Muscle of leg (tissue), 11 donors: Measurements from ENCODE around the gene SPRR1B. TPM values are rescaled to one million over a fixed set of nuclear protein-coding genes. Genes with fewer than 3 reads are reported as not detected.
"Not testable (repeated sequence)": the region's sequence is repeated elsewhere in the genome, so short reads cannot be mapped to it uniquely, and the experiment has no call there.

ENCODE experiments used
- DNase-seq: peaks from one replicate; pipeline ENCODE4 v3.0.0; 2013
- H3K27ac ChIP-seq: one replicate; pipeline ENCODE4 v1.5.1; 2013; ENCODE audit warnings: mild to moderate bottlenecking, low read length, control low read depth
- H3K27me3 ChIP-seq: one replicate; pipeline ENCODE4 v1.6.1; 2013; ENCODE audit warnings: low read length; ENCODE audit not compliant: control insufficient read depth, insufficient read depth
- H3K36me3 ChIP-seq: one replicate; pipeline ENCODE4 v1.6.1; 2013; ENCODE audit warnings: low read length; ENCODE audit not compliant: control insufficient read depth, insufficient read depth
- H3K4me1 ChIP-seq: one replicate; pipeline ENCODE4 v1.6.1; 2013; ENCODE audit warnings: low read length; ENCODE audit not compliant: control insufficient read depth, insufficient read depth
- H3K4me3 ChIP-seq: one replicate; pipeline ENCODE4 v1.5.1; 2013; ENCODE audit warnings: low read length, control low read depth
- H3K9me3 ChIP-seq: replicated peaks from 2 replicates; pipeline ENCODE4 v1.6.1; 2013; ENCODE audit warnings: low read depth, low read length; ENCODE audit not compliant: control insufficient read depth
- WGBS: methylation state at CpG from one replicate; pipeline ENCODE4 v1.1.5; 2013; ENCODE audit warnings: missing lambda C conversion rate; ENCODE audit not compliant: insufficient coverage; 5-methylcytosine and 5-hydroxymethylcytosine counted together
- polyA plus RNA-seq, 8 donors: library from polyadenylated mRNA; unstranded; fragments of 120-200 nt; gene quantifications; one replicate each; pipeline versions ENCODE4 v1.2.1 to v1.2.3, GENCODE V29; 2013; ENCODE audit warnings: inconsistent platforms in 1 of 8, low replicate concordance in 1 of 8; ENCODE audit not compliant: insufficient read length in 8 of 8, insufficient read depth in 1 of 8
- total RNA-seq: library from RNA; stranded (reverse); fragments of 120-200 nt; gene quantifications from one replicate; pipeline ENCODE4 v1.2.4, GENCODE V29; 2013

Gene SPRR1B
- total and polyA plus RNA-seq, 9 donors = 0.73 to 2.8 TPM; not detected in 7

GRCh38 chr1:153032677-153033308, 1.8 kb downstream of the SPRR1B start:
- H3K4me1 ChIP-seq = no peaks in the 10 kb centered on the region
- H3K27ac ChIP-seq = no peak overlapping the region
- H3K4me3 ChIP-seq = no peak overlapping the region
- no peaks in the 10 kb centered on the region for H3K36me3 ChIP-seq
- DNase-seq = no peak
- H3K27me3 ChIP-seq = no peaks in the 10 kb centered on the region
- H3K9me3 ChIP-seq = no peaks in the 10 kb centered on the region
- no CpG with 5 or more reads among the region's 3 CpGs for WGBS

- H3K27me3 ChIP-seq = no peaks in the 10 kb centered on the region
- H3K4me3 ChIP-seq = no peak overlapping the region
- no CpG with 5 or more reads among the region's 1 CpG for WGBS
- H3K9me3 ChIP-seq = no peaks in the 10 kb centered on the region
- no peaks in the 10 kb centered on the region for H3K4me1 ChIP-seq
- DNase-seq = no peak
- no peaks in the 10 kb centered on the region for H3K36me3 ChIP-seq
- no peak overlapping the region for H3K27ac ChIP-seq
Measured at GRCh38 chr1:153035211-153035610, 4.2 kb downstream of the SPRR1B start.

- H3K4me3 ChIP-seq = no peak within 1 kb of the TSS
- no peaks in the 10 kb centered on the region for H3K36me3 ChIP-seq
- H3K9me3 ChIP-seq = no peaks in the 10 kb centered on the region
- H3K4me1 ChIP-seq = no peaks in the 10 kb centered on the region
- no peak for DNase-seq
- H3K27me3 ChIP-seq = no peaks in the 10 kb centered on the region
- no peak within 1 kb of the TSS for H3K27ac ChIP-seq
- WGBS = 84% methylated on average over 2 of the region's 4 CpGs
Measured at GRCh38 chr1:153040950-153041631, 10.1 kb downstream of the SPRR1B start, which contains the start of gene SPRR2D. Gene SPRR2D, minus strand, starts transcription at chr1:153041120. Its CDS starts 774 bp downstream, at chr1:153040346.

- WGBS = 95% methylated on average over 2 of the region's 2 CpGs
Measured at GRCh38 chr1:153049211-153049610, 18.2 kb downstream of the SPRR1B start.

GRCh38 chr1:153056111-153056510, 25.1 kb downstream of the SPRR1B start:
- H3K9me3 ChIP-seq, H3K36me3 ChIP-seq, H3K27me3 ChIP-seq, H3K4me3 ChIP-seq, H3K27ac ChIP-seq, H3K4me1 ChIP-seq, DNase-seq: not testable (repeated sequence)
- WGBS = 67% methylated on average over 1 of the region's 3 CpGs

More at GRCh38 chr1:153049211-153049610, 18.2 kb downstream of the SPRR1B start:
- H3K9me3 ChIP-seq = no peaks in the 10 kb centered on the region
- H3K4me3 ChIP-seq = no peak overlapping the region
- no peaks in the 10 kb centered on the region for H3K27me3 ChIP-seq
- no peaks in the 10 kb centered on the region for H3K4me1 ChIP-seq
- no peak overlapping the region for H3K27ac ChIP-seq
- no peaks in the 10 kb centered on the region for H3K36me3 ChIP-seq
- no peak for DNase-seq

- no peak for DNase-seq
- H3K4me3 ChIP-seq = no peak within 1 kb of the TSS
- no peaks in the 10 kb centered on the region for H3K36me3 ChIP-seq
- H3K9me3 ChIP-seq = no peaks in the 10 kb centered on the region
- H3K27ac ChIP-seq = no peak within 1 kb of the TSS
- 83% methylated on average over 1 of the region's 2 CpGs for WGBS
- H3K4me1 ChIP-seq = no peaks in the 10 kb centered on the region
- no peaks in the 10 kb centered on the region for H3K27me3 ChIP-seq
Measured at GRCh38 chr1:153057375-153057774, 26.4 kb downstream of the SPRR1B start, which contains the start of gene SPRR2A. Gene SPRR2A, minus strand, starts transcription at chr1:153057512. Its CDS starts 777 bp downstream, at chr1:153056735.

- no CpG with 5 or more reads among the region's 2 CpGs for WGBS
- H3K27ac ChIP-seq = no peak overlapping the region
- H3K4me3 ChIP-seq = no peak overlapping the region
- no peaks in the 10 kb centered on the region for H3K36me3 ChIP-seq
- H3K4me1 ChIP-seq = no peaks in the 10 kb centered on the region
- no peak for DNase-seq
- no peaks in the 10 kb centered on the region for H3K9me3 ChIP-seq
- H3K27me3 ChIP-seq = no peaks in the 10 kb centered on the region
Measured at GRCh38 chr1:153058154-153058553, 27.2 kb downstream of the SPRR1B start.

GRCh38 chr1:153058826-153059784, 28.1 kb downstream of the SPRR1B start:
- Histone ChIP-seq H3K9me3 (no peaks in the 10 kb centered on the region), H3K4me3 (no peak overlapping the region), H3K36me3 (no peaks in the 10 kb centered on the region), H3K4me1 (no peaks in the 10 kb centered on the region), H3K27me3 (no peaks in the 10 kb centered on the region), H3K27ac (no peak overlapping the region)
- DNase-seq = no peak
- WGBS = 81% methylated on average over 2 of the region's 6 CpGs

GRCh38 chr1:153070243-153070642, 39.2 kb downstream of the SPRR1B start:
- no peak for DNase-seq
- Histone ChIP-seq H3K9me3 (no peaks in the 10 kb centered on the region), H3K4me3 (no peak overlapping the region), H3K36me3 (no peaks in the 10 kb centered on the region), H3K4me1 (no peaks in the 10 kb centered on the region), H3K27me3 (no peaks in the 10 kb centered on the region), H3K27ac (no peak overlapping the region)
- no CpG with 5 or more reads among the region's 2 CpGs for WGBS

- no peak within 1 kb of the TSS for H3K4me3 ChIP-seq
- no peaks in the 10 kb centered on the region for H3K27me3 ChIP-seq
- no peak within 1 kb of the TSS for H3K27ac ChIP-seq
- no peaks in the 10 kb centered on the region for H3K9me3 ChIP-seq
- H3K36me3 ChIP-seq = no peaks in the 10 kb centered on the region
- DNase-seq = no peak
- WGBS = 100% methylated on average over 1 of the region's 2 CpGs
- no peaks in the 10 kb centered on the region for H3K4me1 ChIP-seq
Measured at GRCh38 chr1:153071511-153071910, 40.5 kb downstream of the SPRR1B start, which contains the start of gene SPRR2B. Gene SPRR2B, minus strand, starts transcription at chr1:153071611. Its CDS starts 772 bp downstream, at chr1:153070839.
